Measurements from ENCODE around the gene CBY3.
A peak's percentile ranks its signal among the peaks of the same experiment; 100 is the strongest.
"Not testable (repeated sequence)": the region's sequence is repeated elsewhere in the genome, so short reads cannot be mapped to it uniquely, and the experiment has no call there.

The CBY3 gene

GRCh38 chr5:179661647-179662046 is 19.2 kb downstream of the CBY3 start:
- DNase-seq = not testable (repeated sequence)

- peak; percentile 23 for DNase-seq
These were observed 22.5 kb downstream of the CBY3 start for GRCh38 chr5:179658179-179658856.

GRCh38 chr5:179657302-179658178 is 23.3 kb downstream of the CBY3 start:
- not testable (repeated sequence) for DNase-seq

GRCh38 chr5:179653135-179653534 is 27.7 kb downstream of the CBY3 start:
- not testable (repeated sequence) for DNase-seq

GRCh38 chr5:179650245-179650644 is 30.6 kb downstream of the CBY3 start:
- DNase-seq = not testable (repeated sequence)

GRCh38 chr5:179649166-179649703 is 31.6 kb downstream of the CBY3 start:
- not testable (repeated sequence) for DNase-seq

GRCh38 chr5:179648410-179648809 is 32.4 kb downstream of the CBY3 start:
- no peak for DNase-seq

- not testable (repeated sequence) for DNase-seq
These were observed 36.1 kb downstream of the CBY3 start for GRCh38 chr5:179644766-179645165.

GRCh38 chr5:179643141-179643920 is 37.5 kb downstream of the CBY3 start:
- not testable (repeated sequence) for DNase-seq

GRCh38 chr5:179642626-179643025 is 38.2 kb downstream of the CBY3 start:
- DNase-seq = not testable (repeated sequence)

- DNase-seq = not testable (repeated sequence)
These were observed 39.1 kb downstream of the CBY3 start for GRCh38 chr5:179641745-179642144.

GRCh38 chr5:179639296-179639695 is 41.5 kb downstream of the CBY3 start:
- DNase-seq = not testable (repeated sequence)

GRCh38 chr5:179634370-179635172 is 46.3 kb downstream of the CBY3 start:
- not testable (repeated sequence) for DNase-seq

- not testable (repeated sequence) for DNase-seq
These were observed 47.1 kb downstream of the CBY3 start for GRCh38 chr5:179633501-179634369.

Data from fibroblast of upper back skin (primary cell).